Karpas-422 (cell line): ENCODE measurements around the gene APLP2. TPM values are rescaled to one million over a fixed set of nuclear protein-coding genes. Genes with fewer than 3 reads are reported as not detected.

Source experiments
- DNase-seq: peaks from one replicate; pipeline ENCODE4 v3.0.0-alpha.2; 2015
- H2AFZ ChIP-seq: fragments of 200-600 bp; sonication (generic); 2 replicates; pipeline ENCODE4 v1.6.1; 2014; ENCODE audit warnings: antibody characterized with exemption, low read length, mixed read lengths
- H3K27ac ChIP-seq: fragments of 200-600 bp; sonication (generic); 2 replicates; pipeline ENCODE4 v1.5.1; 2014; ENCODE audit warnings: mild to moderate bottlenecking, low read length, moderate library complexity
- H3K27me3 ChIP-seq: fragments of 200-600 bp; sonication (generic); 2 replicates; pipeline ENCODE4 v1.6.1; 2014; ENCODE audit warnings: low read length, mixed read lengths
- H3K36me3 ChIP-seq: fragments of 200-600 bp; sonication (generic); 2 replicates; pipeline ENCODE4 v1.6.1; 2014; ENCODE audit warnings: low read length, mixed read lengths; ENCODE audit not compliant: insufficient read depth
- H3K4me1 ChIP-seq: fragments of 200-600 bp; sonication (generic); 2 replicates; pipeline ENCODE4 v1.6.1; 2014; ENCODE audit warnings: mild to moderate bottlenecking, low read length, mixed read lengths
- H3K4me2 ChIP-seq: fragments of 200-600 bp; sonication (generic); 2 replicates; pipeline ENCODE4 v1.6.1; 2014; ENCODE audit warnings: low read length, low read depth, mild to moderate bottlenecking; ENCODE audit not compliant: poor library complexity, severe bottlenecking
- H3K4me3 ChIP-seq: fragments of 200-600 bp; sonication (generic); 2 replicates; pipeline ENCODE4 v1.5.1; 2014; ENCODE audit warnings: mild to moderate bottlenecking, antibody characterized with exemption, low read length, mixed read lengths
- H3K79me2 ChIP-seq: fragments of 200-600 bp; sonication (generic); 2 replicates; pipeline ENCODE4 v1.6.1; 2014; ENCODE audit warnings: mild to moderate bottlenecking, low read length, mixed read lengths
- H3K9ac ChIP-seq: fragments of 200-600 bp; sonication (generic); 2 replicates; pipeline ENCODE4 v1.6.0; 2014; ENCODE audit warnings: low read length
- H3K9me2 ChIP-seq: fragments of 200-600 bp; sonication (generic), shearing (Covaris generic); replicated peaks from 2 replicates; pipeline ENCODE4 v1.6.0; 2014; ENCODE audit warnings: mild to moderate bottlenecking, low read length, moderate library complexity; ENCODE audit not compliant: insufficient read depth
- H3K9me3 ChIP-seq: fragments of 300-700, 200-600 bp; sonication (generic); 2 replicates; pipeline ENCODE4 v1.6.1; 2014; ENCODE audit warnings: low read length, mixed read lengths
- H4K20me1 ChIP-seq: fragments of 200-600 bp; sonication (generic); 2 replicates; pipeline ENCODE4 v1.6.1; 2014; ENCODE audit warnings: mild to moderate bottlenecking, antibody characterized with exemption, low read length, low read depth; ENCODE audit not compliant: insufficient read depth
- total RNA-seq: library from RNA; depleted of rRNA; stranded (reverse); fragments of >200 nt; shearing (Covaris generic); gene quantifications from 2 replicates; pipeline ENCODE4 v1.2.3, GENCODE V29; 2014; ENCODE audit warnings: low replicate concordance

Gene APLP2
- total RNA-seq, 1 experiment from 2014 or later: 50.8 TPM

- H3K9ac ChIP-seq: no peak overlapping the region
- DNase-seq: no peak
- H3K4me3 ChIP-seq: no peak overlapping the region
- no peaks in the 10 kb centered on the region for H3K27me3 ChIP-seq
- no peak overlapping the region for H3K27ac ChIP-seq
- H3K4me1 ChIP-seq: peaks cover 5% of the 10 kb centered on the region; the same call in 1 of the 2 replicates
- no peaks in the 10 kb centered on the region for H3K9me3 ChIP-seq
- no peaks in the 10 kb centered on the region for H3K9me2 ChIP-seq
- H3K79me2 ChIP-seq: no peaks in the 10 kb centered on the region
- no peak overlapping the region for H2AFZ ChIP-seq
- H4K20me1 ChIP-seq: no peaks in the 10 kb centered on the region
- H3K4me2 ChIP-seq: no peak overlapping the region
- H3K36me3 ChIP-seq: no peaks in the 10 kb centered on the region
Observed at GRCh38 chr11:130161441-130162145, 91.9 kb downstream of the APLP2 start.

- Histone ChIP-seq H3K36me3 (no peaks in the 10 kb centered on the region), H3K4me3 (no peak overlapping the region), H3K27ac (no peak overlapping the region), H4K20me1 (no peaks in the 10 kb centered on the region), H3K79me2 (no peaks in the 10 kb centered on the region), H3K27me3 (no peaks in the 10 kb centered on the region), H3K9me3 (no peaks in the 10 kb centered on the region), H3K9me2 (no peaks in the 10 kb centered on the region), H3K9ac (no peak overlapping the region), H2AFZ (no peak overlapping the region), H3K4me1 (peaks cover 5% of the 10 kb centered on the region; the same call in 1 of the 2 replicates), H3K4me2 (no peak overlapping the region)
- no peak for DNase-seq
Observed at GRCh38 chr11:130162733-130163132, 93.0 kb downstream of the APLP2 start.

GRCh38 chr11:130163346-130164220 is 93.9 kb downstream of the APLP2 start:
- DNase-seq: peak; percentile 47
- Histone ChIP-seq H4K20me1 (no peaks in the 10 kb centered on the region), H3K27me3 (no peaks in the 10 kb centered on the region), H3K36me3 (no peaks in the 10 kb centered on the region), H3K79me2 (no peaks in the 10 kb centered on the region), H3K9me3 (no peaks in the 10 kb centered on the region), H3K27ac (no peak overlapping the region), H2AFZ (no peak overlapping the region), H3K9ac (no peak overlapping the region), H3K9me2 (no peaks in the 10 kb centered on the region), H3K4me2 (no peak overlapping the region), H3K4me3 (no peak overlapping the region), H3K4me1 (peaks cover 5% of the 10 kb centered on the region; the same call in 1 of the 2 replicates)

GRCh38 chr11:130164221-130164570 is 94.5 kb downstream of the APLP2 start:
- no peak for DNase-seq

GRCh38 chr11:130165601-130166456 is 96.1 kb downstream of the APLP2 start:
- no peak overlapping the region for H3K4me3 ChIP-seq
- no peaks in the 10 kb centered on the region for H4K20me1 ChIP-seq
- no peak overlapping the region for H3K27ac ChIP-seq
- no peak for DNase-seq
- no peaks in the 10 kb centered on the region for H3K36me3 ChIP-seq
- no peak overlapping the region for H3K9ac ChIP-seq
- H3K27me3 ChIP-seq: no peaks in the 10 kb centered on the region
- no peak overlapping the region for H2AFZ ChIP-seq
- H3K9me2 ChIP-seq: no peaks in the 10 kb centered on the region
- H3K9me3 ChIP-seq: no peaks in the 10 kb centered on the region
- no peak overlapping the region for H3K4me2 ChIP-seq
- no peaks in the 10 kb centered on the region; the same call in 1 of the 2 replicates for H3K4me1 ChIP-seq
- H3K79me2 ChIP-seq: no peaks in the 10 kb centered on the region

More at GRCh38 chr11:130164221-130164570, 94.5 kb downstream of the APLP2 start:
- no peaks in the 10 kb centered on the region for H3K9me2 ChIP-seq
- no peaks in the 10 kb centered on the region for H3K27me3 ChIP-seq
- no peak overlapping the region for H3K4me3 ChIP-seq
- no peaks in the 10 kb centered on the region for H3K36me3 ChIP-seq
- no peaks in the 10 kb centered on the region for H4K20me1 ChIP-seq
- H3K4me1 ChIP-seq: peaks cover 5% of the 10 kb centered on the region; the same call in 1 of the 2 replicates
- H3K9me3 ChIP-seq: no peaks in the 10 kb centered on the region
- H2AFZ ChIP-seq: no peak overlapping the region
- no peak overlapping the region for H3K27ac ChIP-seq
- no peaks in the 10 kb centered on the region for H3K79me2 ChIP-seq
- H3K4me2 ChIP-seq: no peak overlapping the region
- no peak overlapping the region for H3K9ac ChIP-seq

- Histone ChIP-seq H3K4me1 (no peaks in the 10 kb centered on the region), H3K4me3 (no peak overlapping the region), H3K27ac (no peak overlapping the region), H3K36me3 (no peaks in the 10 kb centered on the region), H3K9ac (no peak overlapping the region), H3K9me3 (no peaks in the 10 kb centered on the region), H4K20me1 (no peaks in the 10 kb centered on the region), H3K27me3 (no peaks in the 10 kb centered on the region), H2AFZ (no peak overlapping the region), H3K9me2 (no peaks in the 10 kb centered on the region), H3K79me2 (no peaks in the 10 kb centered on the region), H3K4me2 (no peak overlapping the region)
- no peak for DNase-seq
Observed at GRCh38 chr11:130166457-130166784, 96.7 kb downstream of the APLP2 start.

GRCh38 chr11:130167146-130167545 is 97.5 kb downstream of the APLP2 start:
- H3K4me2 ChIP-seq: no peak overlapping the region
- H3K9ac ChIP-seq: no peak overlapping the region
- no peaks in the 10 kb centered on the region for H3K79me2 ChIP-seq

GRCh38 chr11:130168105-130168504 is 98.4 kb downstream of the APLP2 start:
- no peaks in the 10 kb centered on the region for H3K9me2 ChIP-seq
- H4K20me1 ChIP-seq: no peaks in the 10 kb centered on the region
- H3K27me3 ChIP-seq: no peaks in the 10 kb centered on the region
- H3K4me1 ChIP-seq: no peaks in the 10 kb centered on the region
- H3K4me3 ChIP-seq: no peak overlapping the region
- no peak overlapping the region for H2AFZ ChIP-seq
- H3K9ac ChIP-seq: no peak overlapping the region
- H3K9me3 ChIP-seq: no peaks in the 10 kb centered on the region
- H3K4me2 ChIP-seq: no peak overlapping the region
- H3K36me3 ChIP-seq: no peaks in the 10 kb centered on the region
- H3K79me2 ChIP-seq: no peaks in the 10 kb centered on the region
- H3K27ac ChIP-seq: no peak overlapping the region
- no peak for DNase-seq

More at GRCh38 chr11:130167146-130167545, 97.5 kb downstream of the APLP2 start:
- Histone ChIP-seq H3K27me3 (no peaks in the 10 kb centered on the region), H3K27ac (no peak overlapping the region), H3K4me1 (no peaks in the 10 kb centered on the region), H3K9me3 (no peaks in the 10 kb centered on the region), H4K20me1 (no peaks in the 10 kb centered on the region), H2AFZ (no peak overlapping the region), H3K9me2 (no peaks in the 10 kb centered on the region), H3K36me3 (no peaks in the 10 kb centered on the region), H3K4me3 (no peak overlapping the region)
- DNase-seq: no peak
